HepG2 (cell line): ENCODE measurements around the gene SMTNL1. TPM values are rescaled to one million over a fixed set of nuclear protein-coding genes. Genes with fewer than 3 reads are reported as not detected.

Experiments used
- ATF7 ChIP-seq, 2 experiments: fragments of 450-650 bp in 1 of 2; sonication (generic) in 1 of 2; formaldehyde crosslinking in 1 of 2; IDR thresholded peaks; 2 replicates each; pipeline versions ENCODE4 v1.4.0 to v1.6.1; 2016 to 2020; ENCODE audit warnings: antibody characterized with exemption in 1 of 2, mild to moderate bottlenecking in 1 of 2, missing genetic modification reagents in 1 of 2
- ISX ChIP-seq: sonication (generic); formaldehyde crosslinking; conservative IDR thresholded peaks from 2 replicates; pipeline ENCODE4 v1.5.0; 2020; ENCODE audit warnings: missing genetic modification reagents
- KDM5B ChIP-seq: sonication (generic); formaldehyde crosslinking; IDR thresholded peaks from 2 replicates; pipeline ENCODE4 v1.4.0; 2020; ENCODE audit warnings: missing genetic modification reagents, mild to moderate bottlenecking, borderline replicate concordance
- SMAD9 ChIP-seq: sonication (generic); formaldehyde crosslinking; IDR thresholded peaks from 2 replicates; pipeline ENCODE4 v1.5.1; 2020; ENCODE audit warnings: mild to moderate bottlenecking, missing genetic modification reagents
- ZFP36 ChIP-seq: fragments of 150-350 bp; IDR thresholded peaks from 2 replicates; pipeline ENCODE4 v1.6.1; 2018; ENCODE audit warnings: borderline replicate concordance, low read length, low read depth; ENCODE audit not compliant: partially characterized antibody
- ZNF430 ChIP-seq: sonication (generic); formaldehyde crosslinking; IDR thresholded peaks from 2 replicates; pipeline ENCODE4 v1.9.0; 2021; ENCODE audit warnings: mild to moderate bottlenecking, missing genetic modification reagents
- ZNF563 ChIP-seq: sonication (generic); formaldehyde crosslinking; IDR thresholded peaks from 2 replicates; pipeline ENCODE4 v1.8.0; 2022; ENCODE audit warnings: mild to moderate bottlenecking, moderate library complexity, missing genetic modification reagents
- polyA plus RNA-seq, 8 experiments: library from polyadenylated mRNA; depleted of rRNA in 3 of 8; stranded (reverse) in 7 of 8; unstranded in 1 of 8; fragments of >200 nt; fragmentation: Illumina TruSeq in 4 of 8; extraction: Trizol in 4 of 8; gene quantifications; 2 replicates each; pipeline versions ENCODE4 v1.2.1 to v1.2.3, GENCODE V29; 2011 to 2016; ENCODE audit warnings: low read depth in 4 of 8, missing spikeins in 1 of 8, mixed read lengths in 1 of 8; ENCODE audit not compliant: insufficient read depth in 1 of 8
- total RNA-seq, 5 experiments: library from RNA; depleted of rRNA; stranded (reverse); fragments of >200 nt; fragmentation: Illumina TruSeq; extraction: Trizol; gene quantifications; 2 replicates each; pipeline ENCODE4 v1.2.3, GENCODE V29; 2016; ENCODE audit warnings: low read depth in 1 of 5
- TF ChIP-seq, protein P1 (sequence below): sonication (generic); formaldehyde crosslinking; IDR thresholded peaks from 2 replicates; pipeline ENCODE4 v1.8.1; 2023; ENCODE audit warnings: mild to moderate bottlenecking, missing genetic modification reagents
- TF ChIP-seq, protein P2 (sequence below): sonication (generic); formaldehyde crosslinking; IDR thresholded peaks from 2 replicates; pipeline ENCODE4 v1.4.0; 2020; ENCODE audit warnings: missing genetic modification reagents
- TF ChIP-seq, protein P3 (sequence below): sonication (generic); formaldehyde crosslinking; IDR thresholded peaks from 2 replicates; pipeline ENCODE4 v1.5.0; 2020; ENCODE audit warnings: missing genetic modification reagents

SMTNL1 gene
- total and polyA plus RNA-seq, 2 of the 13 experiments (the other 11 are each of a cell fraction or from before 2014, with no cell fraction given), result 0.04 TPM; not detected in 1

DNA sequence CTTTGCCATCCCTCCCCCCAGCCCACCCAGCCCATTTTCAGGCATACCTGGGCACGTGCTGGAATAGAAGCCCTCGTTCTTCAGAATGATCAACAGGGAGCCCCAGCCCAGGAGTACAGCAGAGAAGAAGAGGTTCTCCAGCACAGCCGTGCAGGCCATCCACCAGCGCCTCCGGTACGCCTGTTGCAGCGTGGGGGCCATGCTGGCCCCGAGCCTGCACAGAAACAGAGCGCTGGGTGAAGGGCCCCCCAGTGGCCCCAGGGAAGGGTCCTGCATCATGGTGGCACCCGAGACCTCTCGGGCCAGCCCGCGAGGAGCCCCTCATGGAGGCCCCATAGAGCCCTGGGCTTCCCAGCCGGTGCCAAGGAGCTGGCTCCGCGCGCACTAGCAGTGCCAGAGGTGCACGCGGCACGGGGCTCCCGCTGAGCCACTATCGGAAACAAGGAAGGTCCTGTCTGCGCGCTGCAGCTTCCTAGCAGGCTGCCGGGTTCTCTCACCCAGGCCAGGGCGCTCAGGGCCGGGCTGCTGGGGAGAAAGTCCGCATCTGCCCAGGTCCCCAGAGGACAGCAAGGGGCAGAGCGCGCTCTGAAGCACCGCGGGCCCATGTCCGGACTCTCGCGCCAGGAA lies 23.4 kb upstream of the SMTNL1 start (continued):
- TF ChIP-seq, protein P1, sequence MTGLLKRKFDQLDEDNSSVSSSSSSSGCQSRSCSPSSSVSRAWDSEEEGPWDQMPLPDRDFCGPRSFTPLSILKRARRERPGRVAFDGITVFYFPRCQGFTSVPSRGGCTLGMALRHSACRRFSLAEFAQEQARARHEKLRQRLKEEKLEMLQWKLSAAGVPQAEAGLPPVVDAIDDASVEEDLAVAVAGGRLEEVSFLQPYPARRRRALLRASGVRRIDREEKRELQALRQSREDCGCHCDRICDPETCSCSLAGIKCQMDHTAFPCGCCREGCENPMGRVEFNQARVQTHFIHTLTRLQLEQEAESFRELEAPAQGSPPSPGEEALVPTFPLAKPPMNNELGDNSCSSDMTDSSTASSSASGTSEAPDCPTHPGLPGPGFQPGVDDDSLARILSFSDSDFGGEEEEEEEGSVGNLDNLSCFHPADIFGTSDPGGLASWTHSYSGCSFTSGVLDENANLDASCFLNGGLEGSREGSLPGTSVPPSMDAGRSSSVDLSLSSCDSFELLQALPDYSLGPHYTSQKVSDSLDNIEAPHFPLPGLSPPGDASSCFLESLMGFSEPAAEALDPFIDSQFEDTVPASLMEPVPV (CRISPR knock-in tag), result no peak
- TF ChIP-seq ZFP36, result no peak
- peak; percentile 56; the same call in 1 of the 2 replicates for TF ChIP-seq ISX (CRISPR knock-in tag)
- TF ChIP-seq, protein P2, sequence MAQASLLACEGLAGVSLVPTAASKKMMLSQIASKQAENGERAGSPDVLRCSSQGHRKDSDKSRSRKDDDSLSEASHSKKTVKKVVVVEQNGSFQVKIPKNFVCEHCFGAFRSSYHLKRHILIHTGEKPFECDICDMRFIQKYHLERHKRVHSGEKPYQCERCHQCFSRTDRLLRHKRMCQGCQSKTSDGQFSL (CRISPR knock-in tag), result 0 out of 2 replicates have a peak, but pooled peaks have one; percentile 22
- TF ChIP-seq, protein P3, sequence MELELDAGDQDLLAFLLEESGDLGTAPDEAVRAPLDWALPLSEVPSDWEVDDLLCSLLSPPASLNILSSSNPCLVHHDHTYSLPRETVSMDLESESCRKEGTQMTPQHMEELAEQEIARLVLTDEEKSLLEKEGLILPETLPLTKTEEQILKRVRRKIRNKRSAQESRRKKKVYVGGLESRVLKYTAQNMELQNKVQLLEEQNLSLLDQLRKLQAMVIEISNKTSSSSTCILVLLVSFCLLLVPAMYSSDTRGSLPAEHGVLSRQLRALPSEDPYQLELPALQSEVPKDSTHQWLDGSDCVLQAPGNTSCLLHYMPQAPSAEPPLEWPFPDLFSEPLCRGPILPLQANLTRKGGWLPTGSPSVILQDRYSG (CRISPR knock-in tag), result 0 out of 2 replicates have a peak, but pooled peaks have one; percentile 40
- TF ChIP-seq ZNF563 (CRISPR knock-in tag), result peak; percentile 7; the same call in 1 of the 2 replicates
- TF ChIP-seq SMAD9 (CRISPR knock-in tag), result no peak
- peak; percentile 10; the same call in 1 of the 2 replicates for TF ChIP-seq KDM5B (CRISPR knock-in tag)
- TF ChIP-seq ATF7 (IDR thresholded peaks at IDR 0.05), result no peak
- TF ChIP-seq ATF7 (CRISPR knock-in tag; IDR thresholded peaks at IDR 0.05), result no peak
- TF ChIP-seq ZNF430 (CRISPR knock-in tag), result no peak
